Stomach (tissue), 4 donors: ENCODE results near the gene MMS19.
A peak's percentile ranks its signal among the peaks of the same experiment; 100 is the strongest.

ENCODE experiments used
- EP300 ChIP-seq: sonication (generic); formaldehyde crosslinking; IDR thresholded peaks from one replicate; pipeline ENCODE4 v1.6.1; 2017; ENCODE audit warnings: antibody characterized with exemption
- POLR2A ChIP-seq, 4 donors: fragments of 450-650 bp; IDR thresholded peaks; one replicate each; pipeline ENCODE4 v1.6.1; 2016; ENCODE audit warnings: antibody characterized with exemption in 4 of 4, control low read depth in 2 of 4, mild to moderate bottlenecking in 1 of 4, moderate library complexity in 1 of 4
- POLR2AphosphoS5 ChIP-seq, 3 donors: sonication (generic); formaldehyde crosslinking; IDR thresholded peaks; one replicate each; pipeline ENCODE4 v1.6.1; 2016; ENCODE audit warnings: antibody characterized with exemption in 3 of 3
- TF ChIP-seq, protein P1 (sequence below), 7 experiments: fragments of 450-650 bp in 4 of 7; fragments of 200-600 bp in 3 of 7; sonication (generic) in 3 of 7; IDR thresholded peaks; one replicate each; pipeline ENCODE4 v1.5.1; 2016 to 2019; ENCODE audit warnings: antibody characterized with exemption in 7 of 7, control low read depth in 2 of 7, mild to moderate bottlenecking in 1 of 7

DNA sequence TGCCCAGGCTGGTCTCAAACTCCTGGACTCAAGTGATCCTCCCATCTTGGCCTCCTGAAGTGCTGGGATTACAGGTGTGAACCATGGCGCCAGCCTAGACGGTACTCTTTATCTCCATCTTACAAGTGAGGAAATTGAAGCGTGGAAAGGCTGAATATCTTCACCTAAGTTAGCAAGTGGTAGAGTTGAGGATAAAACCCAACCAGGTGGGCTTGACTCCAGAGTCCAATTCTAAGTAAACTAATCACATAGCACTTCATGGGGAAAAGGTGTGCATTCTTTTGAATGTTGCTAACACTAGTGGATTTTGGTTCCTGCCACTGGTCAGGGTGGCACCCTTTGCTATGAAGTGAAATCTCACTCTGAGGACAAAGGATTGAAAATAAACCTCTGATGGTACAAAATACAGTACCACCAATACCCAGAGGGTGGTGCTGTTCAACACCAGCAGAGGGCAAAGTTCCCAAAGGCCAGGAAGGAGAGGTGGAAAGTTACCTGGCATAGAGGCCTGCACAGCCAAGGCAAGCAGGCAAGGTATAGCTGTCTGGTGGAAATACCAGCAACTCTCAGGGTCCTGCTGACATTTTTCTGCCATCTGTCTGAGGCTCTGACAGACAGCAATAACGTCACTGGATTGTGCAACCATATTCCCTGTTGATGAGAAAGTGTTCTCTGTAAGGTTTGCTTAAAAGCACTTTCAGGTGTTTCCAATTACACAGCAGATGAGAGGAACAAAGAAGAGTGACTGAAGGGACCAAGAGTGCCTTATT lies 34.7 kb downstream of the MMS19 start:
- TF ChIP-seq, protein P1, sequence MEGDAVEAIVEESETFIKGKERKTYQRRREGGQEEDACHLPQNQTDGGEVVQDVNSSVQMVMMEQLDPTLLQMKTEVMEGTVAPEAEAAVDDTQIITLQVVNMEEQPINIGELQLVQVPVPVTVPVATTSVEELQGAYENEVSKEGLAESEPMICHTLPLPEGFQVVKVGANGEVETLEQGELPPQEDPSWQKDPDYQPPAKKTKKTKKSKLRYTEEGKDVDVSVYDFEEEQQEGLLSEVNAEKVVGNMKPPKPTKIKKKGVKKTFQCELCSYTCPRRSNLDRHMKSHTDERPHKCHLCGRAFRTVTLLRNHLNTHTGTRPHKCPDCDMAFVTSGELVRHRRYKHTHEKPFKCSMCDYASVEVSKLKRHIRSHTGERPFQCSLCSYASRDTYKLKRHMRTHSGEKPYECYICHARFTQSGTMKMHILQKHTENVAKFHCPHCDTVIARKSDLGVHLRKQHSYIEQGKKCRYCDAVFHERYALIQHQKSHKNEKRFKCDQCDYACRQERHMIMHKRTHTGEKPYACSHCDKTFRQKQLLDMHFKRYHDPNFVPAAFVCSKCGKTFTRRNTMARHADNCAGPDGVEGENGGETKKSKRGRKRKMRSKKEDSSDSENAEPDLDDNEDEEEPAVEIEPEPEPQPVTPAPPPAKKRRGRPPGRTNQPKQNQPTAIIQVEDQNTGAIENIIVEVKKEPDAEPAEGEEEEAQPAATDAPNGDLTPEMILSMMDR (IDR thresholded peaks at IDR 0.05), result peak in 5 of 7 experiments; percentile 52 to 88 (median 76)
- TF ChIP-seq POLR2AphosphoS5 (IDR thresholded peaks at IDR 0.05) (peak in 1 of 3 donors; percentile 49), POLR2A (IDR thresholded peaks at IDR 0.05) (no peak), EP300 (no peak)
